Heart right ventricle (tissue), 16 donors: ENCODE measurements around the gene DENND4A. TPM values are rescaled to one million over a fixed set of nuclear protein-coding genes. Genes with fewer than 3 reads are reported as not detected.
"Not testable (repeated sequence)": the region's sequence is repeated elsewhere in the genome, so short reads cannot be mapped to it uniquely, and the experiment has no call there.

ENCODE experiments used
- ATAC-seq, 8 donors: fragments of 200-7000 bp; cut with Tn5 transposase; one replicate each; pipeline ENCODE4 v1.9.1; 2020; ENCODE audit warnings: mild to moderate bottlenecking in 8 of 8, moderate library complexity in 8 of 8, moderate number of reproducible peaks in 1 of 8
- DNase-seq, 2 donors: peaks; one replicate each; pipeline ENCODE4 v3.0.0-alpha.2; 2020
- H3K27ac ChIP-seq, 10 donors: fragments of 200-600 bp; sonication (generic) in 2 of 10; one replicate each; pipeline versions ENCODE4 v1.5.0 to v1.8.0; 2020 to 2022; ENCODE audit warnings: mild to moderate bottlenecking in 3 of 10
- H3K27me3 ChIP-seq, 7 donors: fragments of 200-600 bp; one replicate each; pipeline ENCODE4 v1.8.0; 2021 to 2022; ENCODE audit warnings: mild to moderate bottlenecking in 2 of 7
- H3K36me3 ChIP-seq, 9 donors: fragments of 200-600 bp; sonication (generic) in 1 of 9; one replicate each; pipeline versions ENCODE4 v1.5.0 to v1.8.0; 2020 to 2022; ENCODE audit warnings: mild to moderate bottlenecking in 2 of 9
- H3K4me1 ChIP-seq, 9 donors: fragments of 200-600 bp; sonication (generic) in 1 of 9; one replicate each; pipeline versions ENCODE4 v1.5.0 to v1.8.0; 2020 to 2022; ENCODE audit warnings: mild to moderate bottlenecking in 4 of 9
- H3K4me3 ChIP-seq, 10 donors: fragments of 200-600 bp; sonication (generic) in 2 of 10; one replicate each; pipeline versions ENCODE4 v1.5.0 to v1.8.0; 2020 to 2022; ENCODE audit warnings: mild to moderate bottlenecking in 7 of 10, moderate library complexity in 2 of 10
- H3K9me3 ChIP-seq, 11 donors: fragments of 200-600 bp in 10 of 11; sonication (generic) in 2 of 11; one replicate each; pipeline versions ENCODE4 v1.5.0 to v1.8.0; 2013 to 2022; ENCODE audit warnings: mild to moderate bottlenecking in 2 of 11, control low read depth in 1 of 11, moderate library complexity in 1 of 11
- CTCF ChIP-seq, 9 donors: fragments of 200-600 bp; sonication (generic) in 2 of 9; IDR thresholded peaks; one replicate each; pipeline versions ENCODE4 v1.5.0 to v1.8.0; 2021 to 2022; ENCODE audit warnings: antibody characterized with exemption in 9 of 9, mild to moderate bottlenecking in 5 of 9, moderate library complexity in 1 of 9
- WGBS, 2 donors: extraction: QIAGEN DNeasy Blood & Tissue Kit; methylation state at CpG; one replicate each; pipeline ENCODE4 v1.1.7; 2013; ENCODE audit warnings: inconsistent platforms in 1 of 2; 5-methylcytosine and 5-hydroxymethylcytosine counted together
- intact Hi-C, 10 donors: fragments of 100-400 bp; cut with DNase I; formaldehyde crosslinking; loops; one replicate each; pipeline versions ENCODE4 v1.11.1 to v1.14.2; 2022
- polyA plus RNA-seq, 2 donors: library from polyadenylated mRNA; stranded (reverse); fragments of 200-250 nt; gene quantifications; one replicate each; pipeline ENCODE4 v1.2.3, GENCODE V29; 2013
- total RNA-seq, 10 donors: library from RNA; stranded (reverse); fragmentation: NEBNext Ultra II Directional in 3 of 10; extraction: Animal tissue kit (Norgen Biotek cat#: 25700) in 3 of 10; gene quantifications; one replicate each; pipeline versions ENCODE4 v1.2.1 to v1.2.4, GENCODE V29; 2021 to 2023
- donor health status: Arrhythmogenic right ventricular cardiomyopathy.
- donor health status: ischemic (EF 13 %, LVEDD 7.1; RV severe dilation, severe dysfunction).
- donor health status: healthy with polysubstance abuse.
- donor health status: DM: no; HTN: yes; CAD: no.
- donor health status: DM: no; HTN: no; CAD: no.
- donor health status: ischemic (EF 25% LVEDD 6.9; RV normal size, moderate dysfunction).
- donor health status: ischemic (EF 25% LVEDD 5.7; RV mildly dilated, moderate dysfunction).
- donor health status: healthy.
- donor health status: DM: yes; HTN: yes; CAD: no.
- donor health status: Ischemic cardiomyopathy.
- donor health status: ischemic (EF 35%, LVEDD 5.7; RV mildly dilated, moderate dysfunction).
- donor health status: nonischemic (EF 11% LVEDD 7.7; RV severe dilation, severe dysfunction).
- donor health status: DM: yes; HTN: yes; CAD: no.
- donor health status: PGD.
- donor health status: ischemic (EF 29% LVEDD 5.4; RV normal size, mild dysfunction).
- donor health status: nonischemic (EF 23%, LVEDD 6.1; RV moderate dilation, normal function).

The DENND4A gene
- total and polyA plus RNA-seq, 12 donors = 3.2 to 23.8 (median 15.5) TPM

GRCh38 chr15:65618560-65619109, 173.5 kb downstream of the DENND4A start:
- Histone ChIP-seq H3K27ac (no peak overlapping the region), H3K4me1 (no peaks in the 10 kb centered on the region), H3K36me3 (peaks cover 0 to 5% (median 0%) of the 10 kb centered on the region in 9 donors), H3K9me3 (no peaks in the 10 kb centered on the region), H3K27me3 (no peaks in the 10 kb centered on the region), H3K4me3 (no peak overlapping the region)
- intact Hi-C loops = loop anchor here in 1 of 10 donors (10.0 kb wide), 1 partner anchor 246 kb away; the partner anchor contains the start of gene RAB11A
- 65 to 72% methylated on average over 5 of the region's 5 CpGs for WGBS, 2 donors
- ATAC-seq (no peak), DNase-seq (no peak)
- no peak for TF ChIP-seq CTCF (IDR thresholded peaks at IDR 0.05)

DNA sequence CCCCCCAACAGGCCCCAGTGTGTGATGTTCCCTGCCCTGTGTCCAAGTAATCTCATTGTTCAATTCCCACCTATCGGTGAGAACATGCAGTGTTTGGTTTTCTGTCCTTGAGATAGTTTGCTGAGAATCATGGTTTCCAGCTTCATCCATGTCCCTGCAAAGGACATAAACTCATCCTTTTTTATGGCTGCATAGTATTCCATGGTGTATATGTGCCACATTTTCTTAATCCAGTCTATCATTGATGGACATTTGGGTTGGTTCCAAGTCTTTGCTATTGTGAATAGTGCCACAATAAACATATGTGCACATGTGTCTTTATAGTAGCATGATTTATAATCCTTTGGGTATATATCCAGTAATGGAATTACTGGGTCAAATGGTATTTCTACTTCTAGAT, 176.2 kb downstream of the DENND4A start:
- not testable (repeated sequence) for H3K9me3 ChIP-seq, DNase-seq, H3K27me3 ChIP-seq, H3K4me3 ChIP-seq, H3K36me3 ChIP-seq, H3K27ac ChIP-seq, ATAC-seq
- 100% methylated on average over 1 of the region's 1 CpG for WGBS, 2 donors
- H3K4me1 ChIP-seq = peaks cover 0 to 15% (median 9%) of the 10 kb centered on the region in 9 donors
- intact Hi-C loops = loop anchor here in 1 of 10 donors (10.0 kb wide), 1 partner anchor 249 kb away; the partner anchor contains the start of gene RAB11A

GRCh38 chr15:65612949-65613744, 178.9 kb downstream of the DENND4A start:
- 76 to 80% methylated on average over 6 of the region's 6 CpGs for WGBS, 2 donors
- Histone ChIP-seq H3K27ac (no peak overlapping the region), H3K27me3 (no peaks in the 10 kb centered on the region), H3K36me3 (no peaks in the 10 kb centered on the region), H3K4me1 (peaks cover 0 to 29% (median 21%) of the 10 kb centered on the region in 9 donors), H3K4me3 (no peak overlapping the region), H3K9me3 (no peaks in the 10 kb centered on the region)
- TF ChIP-seq CTCF (IDR thresholded peaks at IDR 0.05) = no peak
- intact Hi-C loops = loop anchor here in 1 of 10 donors (10.0 kb wide), 1 partner anchor 252 kb away; the partner anchor contains the start of gene RAB11A
- no peak for ATAC-seq
- DNase-seq = no peak

DNA sequence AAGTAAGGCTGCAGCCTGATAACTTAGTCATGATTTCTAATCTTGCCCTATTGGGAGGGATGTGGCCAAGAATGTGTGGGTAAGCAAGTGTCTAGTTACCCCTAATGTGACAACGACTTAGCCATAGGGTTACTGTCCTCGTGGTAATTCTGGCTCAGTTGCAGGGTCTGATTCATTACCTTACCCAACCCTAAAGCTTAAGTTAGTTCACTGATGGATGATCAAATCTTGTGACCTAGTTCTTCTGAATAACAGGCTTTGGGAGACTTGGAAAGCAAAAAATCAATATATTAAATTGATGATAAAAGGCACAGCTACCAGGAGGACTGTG, 179.5 kb downstream of the DENND4A start:
- WGBS, 2 donors = 67 to 78% methylated on average over 2 of the region's 2 CpGs
- no peak overlapping the region for H3K4me3 ChIP-seq
- no peak for TF ChIP-seq CTCF (IDR thresholded peaks at IDR 0.05)
- intact Hi-C loops = loop anchor here in 1 of 10 donors (10.0 kb wide), 1 partner anchor 252 kb away; the partner anchor contains the start of gene RAB11A
- peaks cover 0 to 29% (median 21%) of the 10 kb centered on the region in 9 donors for H3K4me1 ChIP-seq
- H3K27me3 ChIP-seq = no peaks in the 10 kb centered on the region
- peak overlapping the region in 4 of 10 donors; percentile 94 to 97 (median 95) for H3K27ac ChIP-seq
- no peak for ATAC-seq
- no peaks in the 10 kb centered on the region for H3K36me3 ChIP-seq
- no peaks in the 10 kb centered on the region for H3K9me3 ChIP-seq
- no peak for DNase-seq
